ENCODE data around the gene FUBP3.

FUBP3 gene, protein sequence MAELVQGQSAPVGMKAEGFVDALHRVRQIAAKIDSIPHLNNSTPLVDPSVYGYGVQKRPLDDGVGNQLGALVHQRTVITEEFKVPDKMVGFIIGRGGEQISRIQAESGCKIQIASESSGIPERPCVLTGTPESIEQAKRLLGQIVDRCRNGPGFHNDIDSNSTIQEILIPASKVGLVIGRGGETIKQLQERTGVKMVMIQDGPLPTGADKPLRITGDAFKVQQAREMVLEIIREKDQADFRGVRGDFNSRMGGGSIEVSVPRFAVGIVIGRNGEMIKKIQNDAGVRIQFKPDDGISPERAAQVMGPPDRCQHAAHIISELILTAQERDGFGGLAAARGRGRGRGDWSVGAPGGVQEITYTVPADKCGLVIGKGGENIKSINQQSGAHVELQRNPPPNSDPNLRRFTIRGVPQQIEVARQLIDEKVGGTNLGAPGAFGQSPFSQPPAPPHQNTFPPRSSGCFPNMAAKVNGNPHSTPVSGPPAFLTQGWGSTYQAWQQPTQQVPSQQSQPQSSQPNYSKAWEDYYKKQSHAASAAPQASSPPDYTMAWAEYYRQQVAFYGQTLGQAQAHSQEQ

DNA sequence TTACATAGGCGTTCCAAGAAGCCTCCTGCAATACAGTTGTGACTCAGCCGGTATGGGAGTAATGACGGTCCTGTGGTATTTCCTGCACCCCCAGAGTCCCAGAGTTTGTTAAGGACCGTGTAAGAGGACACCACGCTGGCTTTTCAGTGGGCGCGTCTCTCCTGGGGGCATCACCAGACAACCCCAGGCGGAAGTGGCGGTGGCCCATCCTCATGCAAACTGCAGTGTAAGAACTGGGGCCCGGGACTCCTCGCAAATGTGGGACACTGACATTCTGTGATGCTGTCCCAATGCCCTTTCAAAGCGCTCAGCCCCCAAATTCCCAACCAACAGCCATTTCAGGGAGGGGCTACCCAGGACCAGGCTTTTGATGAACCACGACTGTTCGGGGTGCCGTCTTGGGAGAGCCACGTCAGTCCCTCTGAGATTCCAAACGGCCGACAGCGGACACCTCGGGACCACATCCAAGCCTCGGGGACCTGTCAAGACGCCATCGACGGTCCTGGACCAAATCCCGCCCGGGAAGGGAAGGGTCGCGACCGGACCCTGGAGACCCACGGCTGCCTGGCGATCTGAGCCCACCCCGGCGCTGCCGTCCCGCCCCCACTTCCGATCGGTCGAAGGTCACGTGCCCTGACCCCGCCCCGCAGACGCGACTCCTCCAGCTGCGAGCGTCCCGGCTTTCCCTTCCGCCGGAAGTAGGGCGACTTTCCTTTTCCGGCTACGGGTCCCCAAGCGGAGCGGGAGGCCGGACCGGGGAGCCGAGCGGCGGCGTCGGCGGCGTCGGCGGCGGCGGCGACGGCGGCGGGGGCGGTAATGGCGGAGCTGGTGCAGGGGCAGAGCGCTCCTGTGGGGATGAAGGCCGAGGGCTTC lies at the start of gene FUBP3:
Gene FUBP3 (plus strand): TSS at position 713 of the 873 bp plus-strand sequence. CDS start 104 bp downstream, at position 817.
- DNase-seq (ENCODE audit: low spot score), result peak; percentile 92

DNA sequence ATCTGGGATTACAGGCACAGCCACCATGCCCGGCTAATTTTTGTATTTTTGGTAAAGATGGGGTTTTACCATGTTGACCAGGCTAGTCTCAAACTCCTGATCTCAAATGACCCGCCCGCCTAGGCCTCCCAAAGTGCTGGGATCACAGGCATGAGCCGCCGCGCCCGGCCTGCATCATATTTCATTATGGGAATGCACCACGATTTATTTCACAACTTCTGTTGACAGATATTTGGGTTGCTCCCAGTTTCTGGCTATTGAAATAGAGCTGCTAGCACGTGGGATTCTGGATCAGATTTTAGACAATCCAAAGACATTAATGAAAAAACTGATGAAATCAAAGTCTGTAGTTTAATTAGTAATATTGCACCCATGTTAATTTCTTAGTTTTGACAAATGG lies 48.4 kb upstream of the FUBP3 start:
- DNase-seq (ENCODE audit: low spot score), result no peak

DNA sequence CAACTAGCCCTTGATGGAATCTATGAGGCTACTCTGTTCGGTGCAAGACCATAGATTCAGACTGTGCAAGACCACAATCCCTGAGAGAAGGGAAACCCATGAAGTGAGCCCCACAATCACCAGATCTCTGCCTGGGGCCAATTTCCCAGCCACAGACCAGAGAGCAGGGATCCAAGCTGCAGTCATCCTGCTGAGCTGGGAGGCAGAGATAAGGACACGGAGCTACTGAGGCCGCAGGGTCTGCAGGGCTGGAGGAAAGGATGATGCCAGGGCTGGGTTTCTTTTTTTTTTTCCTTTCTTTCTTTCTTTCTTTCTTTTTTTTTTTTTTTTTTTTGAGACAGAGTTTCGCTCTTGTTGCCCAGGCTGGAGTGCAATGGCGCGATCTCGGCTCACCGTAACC lies 47.7 kb upstream of the FUBP3 start:
- no peak for DNase-seq (ENCODE audit: low spot score)

DNA sequence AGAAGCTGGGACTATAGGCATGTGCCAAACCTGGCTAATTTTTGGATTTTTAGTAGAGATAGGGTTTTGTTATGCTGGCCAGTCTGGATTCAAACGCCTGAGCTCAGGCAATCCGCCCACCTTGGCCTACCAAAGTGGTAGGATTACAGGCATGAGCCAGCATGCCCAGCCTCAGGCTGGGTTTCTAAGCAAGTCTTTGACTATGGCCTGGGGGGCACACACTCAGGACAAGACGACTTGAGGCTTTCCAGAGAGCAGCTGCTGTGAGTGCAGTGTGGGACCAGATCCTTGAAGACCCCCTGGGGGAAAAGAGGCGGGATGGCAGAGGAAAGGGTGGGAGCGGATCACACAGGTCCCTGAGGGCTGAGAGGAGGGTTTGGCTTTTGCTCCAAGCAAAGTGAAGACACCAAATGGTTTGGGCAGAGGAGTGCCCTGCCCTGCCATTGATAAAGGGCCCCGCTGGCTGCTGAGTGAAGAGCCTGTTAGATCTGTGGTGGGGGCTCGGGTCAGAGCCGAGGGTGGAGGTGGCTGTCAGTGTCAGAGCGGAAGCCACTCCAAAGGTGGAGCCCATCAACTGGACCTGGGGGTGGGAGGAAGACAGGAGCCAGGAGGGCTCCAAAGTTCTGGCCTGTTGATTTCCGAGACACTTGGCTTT lies 46.8 kb upstream of the FUBP3 start:
- DNase-seq (ENCODE audit: low spot score), result no peak

DNA sequence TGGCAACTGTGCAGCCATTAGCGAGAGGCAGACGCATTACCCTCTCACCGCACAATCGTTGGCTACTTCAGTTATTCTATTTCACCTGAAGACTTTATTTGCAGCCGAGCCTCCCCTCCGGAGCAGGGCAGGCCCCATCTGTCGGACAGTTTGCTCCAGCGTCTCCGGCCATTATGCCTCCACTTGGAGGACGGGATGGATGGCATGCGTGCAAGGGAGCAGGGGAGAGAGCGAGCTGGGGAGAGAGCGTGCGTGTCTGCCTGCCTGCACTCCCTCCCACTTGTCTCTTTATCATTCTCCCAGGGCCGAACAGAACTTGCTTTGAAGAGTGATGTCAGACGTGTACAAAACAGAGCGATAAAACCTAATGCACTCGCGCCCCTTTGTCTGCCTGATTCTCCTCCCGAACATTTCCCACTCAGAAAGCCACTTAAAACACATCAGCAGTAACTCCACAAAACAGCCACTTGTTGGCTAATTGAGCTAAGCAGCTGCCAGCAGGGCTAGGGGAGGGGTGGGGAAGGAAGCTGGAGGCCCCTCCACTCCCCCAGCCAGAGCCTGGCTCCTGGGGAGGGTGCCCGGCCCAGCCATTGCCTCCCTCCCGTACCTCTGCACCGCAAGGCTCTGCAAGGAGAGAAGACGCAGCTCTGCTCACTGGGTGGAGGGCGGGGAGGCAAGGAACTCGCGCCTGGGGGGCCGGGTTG lies 43.4 kb upstream of the FUBP3 start:
- no peak for DNase-seq (ENCODE audit: low spot score)

DNA sequence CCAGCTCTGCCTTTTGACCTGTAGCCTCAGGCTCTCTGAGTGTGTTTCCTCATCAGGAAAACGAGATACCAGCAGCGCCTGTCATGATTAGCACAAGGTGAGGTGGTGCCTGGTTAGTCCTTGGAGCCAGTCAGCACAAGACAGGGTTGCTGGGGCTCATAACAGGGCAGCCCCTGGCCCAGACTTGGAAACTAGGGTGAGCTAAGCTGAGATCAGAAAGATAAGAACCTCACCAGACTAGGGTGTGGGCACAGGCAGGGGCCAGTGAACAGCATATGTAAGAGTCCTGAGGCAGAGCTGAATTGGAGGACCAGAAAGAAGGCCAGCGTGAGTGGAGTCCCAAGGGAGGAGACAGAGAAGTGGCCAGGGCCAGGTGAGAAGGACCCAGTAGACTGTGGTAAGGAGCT lies 42.7 kb upstream of the FUBP3 start:
- DNase-seq (ENCODE audit: low spot score), result no peak

DNA sequence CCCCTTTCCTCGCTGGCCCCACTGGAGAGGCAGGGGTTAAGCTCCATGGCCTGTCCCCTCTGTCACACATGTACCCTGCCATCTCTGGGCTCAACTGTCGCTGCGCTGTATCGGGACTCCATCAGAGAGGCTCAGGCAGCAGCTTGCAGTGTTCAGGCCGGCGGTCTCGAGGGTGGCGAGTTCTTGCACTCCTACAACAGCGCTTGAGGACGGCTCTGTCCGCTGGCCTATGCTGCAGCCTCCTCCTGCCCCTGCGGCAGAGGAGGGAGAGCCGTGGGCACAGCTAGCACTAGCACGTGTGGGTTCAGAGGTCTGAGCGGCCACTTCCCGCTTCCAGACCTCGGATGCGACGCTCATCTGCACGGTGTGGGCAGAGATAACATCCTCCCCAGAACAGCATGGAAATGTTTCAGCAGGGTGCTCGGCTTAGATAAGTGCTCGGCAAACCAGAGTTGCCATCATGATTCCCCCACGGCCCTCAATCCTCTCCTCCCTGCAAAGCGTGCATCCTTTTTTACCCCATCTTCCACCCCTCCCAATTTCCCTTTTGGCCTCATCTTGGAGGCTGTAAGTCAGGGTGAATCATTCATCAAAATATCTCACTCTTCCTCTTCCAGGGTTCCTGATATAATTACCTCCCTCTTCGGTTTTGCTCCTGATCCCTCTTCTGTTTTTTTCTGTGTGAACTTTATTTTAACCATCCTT lies 41.9 kb upstream of the FUBP3 start:
- no peak for DNase-seq (ENCODE audit: low spot score)

DNA sequence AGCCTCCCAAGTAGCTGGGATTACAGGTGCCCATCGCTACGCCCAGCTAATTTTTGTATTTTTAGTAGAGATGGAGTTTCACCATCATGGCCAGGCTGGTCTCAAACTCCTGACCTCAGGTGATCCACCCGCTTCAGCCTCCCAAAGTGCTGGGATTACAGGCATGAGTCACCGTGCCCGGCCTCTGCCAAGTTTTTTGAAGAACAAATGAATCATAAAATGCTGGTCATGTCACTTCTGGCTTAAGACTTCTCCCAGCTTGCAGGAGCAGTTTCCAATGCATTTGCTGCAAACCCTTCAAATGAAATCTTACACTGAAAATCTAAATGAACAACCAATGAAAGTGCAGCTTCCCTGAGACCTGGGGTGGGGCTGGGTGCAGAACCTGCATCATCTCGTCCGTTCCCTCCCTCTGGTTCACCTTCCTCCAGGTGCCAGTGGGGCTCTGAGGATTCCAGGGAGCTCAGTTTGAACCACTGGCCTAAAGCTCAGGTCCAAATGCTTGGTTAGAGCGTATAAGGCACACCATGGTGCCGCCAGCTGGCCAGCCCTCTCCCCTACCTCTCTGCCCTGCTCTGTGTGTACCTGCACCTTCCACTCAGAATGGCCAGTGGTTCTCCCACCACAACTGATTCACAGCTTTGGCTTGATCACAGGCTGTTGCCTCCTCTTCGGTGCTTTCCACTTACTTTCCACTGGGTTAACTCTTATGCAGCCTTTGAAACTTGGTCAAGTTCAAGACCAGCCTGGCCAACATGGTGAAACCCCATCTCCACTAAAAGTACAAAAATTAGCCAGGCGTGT lies 39.8 kb upstream of the FUBP3 start:
- no peak for DNase-seq (ENCODE audit: low spot score)

DNA sequence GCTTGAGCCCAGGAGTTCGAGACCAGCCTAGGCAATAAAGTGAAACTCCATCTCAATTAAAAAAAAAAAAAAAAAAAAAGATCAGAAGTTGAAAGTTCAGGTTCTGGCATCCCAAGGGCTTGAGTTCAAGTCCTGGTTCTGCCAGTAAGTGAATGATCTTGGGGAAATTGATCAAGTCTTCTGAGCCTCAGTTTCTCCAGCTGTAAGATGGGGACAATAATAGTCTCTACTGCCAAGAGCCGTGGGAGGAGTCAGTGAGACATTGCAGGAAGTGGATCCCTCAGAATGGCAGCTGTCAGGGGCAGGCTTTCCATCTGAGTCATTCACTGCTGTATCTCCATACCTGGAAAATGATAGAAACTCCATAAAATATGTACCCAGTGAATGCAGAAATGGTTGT lies 37.8 kb upstream of the FUBP3 start:
- DNase-seq (ENCODE audit: low spot score), result no peak

DNA sequence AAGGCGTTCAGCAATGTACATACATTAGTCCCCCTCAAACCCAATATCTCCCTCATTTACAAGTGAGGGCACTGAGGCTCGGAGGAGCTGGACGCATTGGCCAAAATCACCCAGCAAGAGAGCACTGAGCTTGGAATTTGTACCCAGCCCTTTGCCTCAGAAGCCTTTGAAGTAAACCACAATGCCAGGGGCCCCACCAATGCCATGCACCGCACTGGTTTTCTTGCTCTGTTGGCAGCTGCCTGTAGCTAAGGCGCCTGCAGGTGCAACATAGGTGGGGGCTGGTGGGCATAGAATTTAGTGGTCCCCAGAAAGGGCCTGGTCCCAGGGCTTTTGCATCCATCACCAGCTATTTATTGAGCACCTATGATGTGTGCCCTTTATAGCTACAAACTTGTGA lies 37.3 kb upstream of the FUBP3 start:
- no peak for DNase-seq (ENCODE audit: low spot score)

DNA sequence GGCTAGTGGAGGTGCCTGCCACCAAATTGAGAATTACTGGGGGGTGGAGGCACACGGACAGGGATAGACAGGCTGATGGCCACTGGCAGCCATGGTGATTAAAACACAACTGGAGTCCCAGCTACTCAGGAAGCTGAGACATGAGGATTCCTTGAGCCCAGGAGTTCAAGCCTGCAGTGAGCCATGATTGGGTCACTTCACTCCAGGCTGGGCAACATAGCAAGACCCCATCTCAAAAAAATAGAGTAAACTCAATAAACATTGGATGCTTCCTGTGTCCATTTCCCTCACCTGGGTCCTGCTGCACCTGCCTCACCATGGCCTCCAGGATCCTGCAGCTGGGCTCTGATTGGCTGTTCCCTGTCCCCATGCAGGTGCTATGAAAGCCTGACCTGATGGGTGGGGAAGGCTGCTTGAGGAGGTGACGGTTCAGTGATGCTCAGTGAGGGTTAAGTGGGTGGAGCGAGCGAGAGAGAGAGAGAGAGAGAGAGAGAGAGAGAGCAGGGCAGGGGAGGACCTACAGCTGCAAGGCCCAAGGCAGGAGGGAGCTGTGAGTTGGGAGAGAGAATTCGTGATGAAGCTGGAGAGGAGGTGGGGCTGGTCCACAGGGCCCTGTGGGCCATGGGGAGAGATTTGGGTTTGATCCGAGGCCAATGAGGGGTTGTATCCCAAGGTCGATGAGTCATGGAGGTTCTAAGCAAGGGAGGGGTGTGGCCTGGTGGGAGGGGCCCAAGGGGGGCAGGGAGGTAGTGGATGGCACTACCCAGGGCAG lies 36.7 kb upstream of the FUBP3 start:
- DNase-seq (ENCODE audit: low spot score), result no peak

DNA sequence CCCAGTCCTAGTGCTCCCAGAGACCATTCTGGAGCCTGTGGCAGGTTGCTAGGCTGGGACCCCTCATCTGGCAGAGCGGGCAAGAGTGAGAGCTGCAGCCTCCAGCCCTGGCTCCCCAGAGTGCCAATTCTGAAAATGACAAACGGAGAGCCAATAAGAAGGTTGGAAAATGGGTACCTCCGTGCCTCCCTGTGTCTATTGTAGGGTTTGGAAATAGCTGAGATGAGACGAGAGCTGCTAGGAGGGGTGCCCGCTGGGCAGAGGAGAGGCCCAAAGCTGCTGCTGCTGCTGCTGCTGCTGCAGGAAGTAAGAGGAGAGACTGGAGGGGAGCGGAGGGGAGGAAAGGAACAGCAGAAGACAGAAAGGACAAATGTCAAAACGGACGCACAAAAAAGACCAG lies 36.0 kb upstream of the FUBP3 start:
- no peak for DNase-seq (ENCODE audit: low spot score)

DNA sequence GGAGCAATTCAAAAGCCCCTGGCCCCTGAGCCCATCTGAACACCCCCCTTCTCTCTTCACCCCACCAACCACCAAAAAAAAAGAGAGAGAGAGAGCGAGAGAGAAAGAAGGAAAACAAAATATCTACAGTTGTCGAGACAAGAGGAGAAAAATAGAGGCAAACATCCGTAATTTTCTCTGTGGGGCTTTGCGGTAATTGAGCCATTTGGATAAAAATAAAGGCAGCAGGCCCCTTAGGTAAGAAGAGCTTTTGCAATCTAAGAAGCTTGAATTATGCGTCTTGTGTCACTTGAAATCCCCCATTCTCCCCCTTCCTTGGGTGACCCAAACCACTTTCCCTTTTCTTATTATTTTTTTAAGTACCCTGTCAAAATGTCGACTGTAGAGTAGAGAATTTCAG lies 35.5 kb upstream of the FUBP3 start:
- no peak for DNase-seq (ENCODE audit: low spot score)

DNA sequence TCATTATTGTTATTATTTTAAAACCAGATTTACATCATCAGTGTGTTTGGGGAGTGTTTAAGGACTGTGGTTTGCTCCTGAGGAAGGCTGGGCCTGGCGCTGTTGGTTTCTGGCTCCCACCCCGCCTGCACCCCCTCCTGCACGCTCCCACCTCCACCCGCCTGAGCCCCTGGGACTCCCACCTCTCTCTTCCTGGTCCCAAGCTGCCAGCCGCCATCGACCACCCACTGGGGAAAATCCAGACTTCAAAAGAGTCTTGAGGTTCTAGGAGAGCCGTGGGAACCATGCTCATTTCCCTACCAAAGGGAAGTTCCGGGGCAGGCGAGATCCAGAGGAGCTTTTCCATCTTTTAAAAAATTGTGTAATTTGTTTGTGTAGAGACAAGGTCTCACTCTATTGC lies 35.0 kb upstream of the FUBP3 start:
- no peak for DNase-seq (ENCODE audit: low spot score)

DNA sequence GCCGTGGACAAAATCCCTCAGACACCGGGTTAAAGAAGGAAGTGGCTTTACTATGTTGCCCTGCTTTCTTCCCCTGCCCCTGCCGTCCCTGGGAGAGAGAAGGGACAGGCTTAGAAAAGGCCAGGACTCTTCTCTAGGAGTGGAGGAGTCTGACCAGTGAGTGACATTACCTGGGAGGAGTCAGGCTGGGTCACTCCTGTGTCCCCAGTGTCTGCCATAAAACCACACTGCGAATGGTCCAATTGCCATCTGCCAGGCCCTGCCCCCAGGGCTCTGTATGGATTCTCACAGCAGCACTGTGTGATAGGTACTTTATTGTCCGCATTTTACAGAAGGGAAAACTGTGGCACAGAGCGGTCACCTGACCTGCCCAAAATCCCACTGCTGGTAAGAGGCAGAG lies 31.3 kb upstream of the FUBP3 start:
- no peak for DNase-seq (ENCODE audit: low spot score)

DNA sequence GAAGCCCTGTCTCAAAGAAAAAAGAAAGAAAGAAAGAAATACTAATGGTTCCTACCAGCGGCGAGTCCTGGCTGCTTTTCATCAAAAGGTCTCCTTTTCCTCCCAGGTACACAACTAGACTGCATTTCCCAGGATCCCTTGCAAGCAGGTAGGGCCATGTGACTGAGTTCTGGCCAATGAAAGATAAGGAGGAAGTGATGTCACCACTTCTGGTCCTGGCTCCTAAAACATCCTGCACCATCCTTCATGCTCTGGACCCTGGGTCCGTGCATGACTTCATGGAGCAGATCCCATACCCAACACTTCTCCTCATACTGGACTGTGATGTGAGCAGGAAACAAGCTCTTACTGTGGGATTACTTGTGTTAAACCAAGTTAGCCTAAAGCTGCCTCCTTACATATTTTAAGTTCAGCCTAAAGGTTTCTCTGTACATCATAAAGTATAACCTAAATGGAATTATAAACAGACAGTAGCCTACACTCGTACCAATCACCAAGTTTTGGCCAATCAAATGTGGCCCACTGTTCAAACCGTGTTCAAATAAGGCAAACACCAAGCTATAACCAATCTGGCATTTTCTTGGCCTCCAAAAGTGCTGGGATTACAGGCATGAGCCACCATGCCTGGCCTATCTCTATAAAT lies 30.2 kb upstream of the FUBP3 start:
- DNase-seq (ENCODE audit: low spot score), result peak; percentile 73

DNA sequence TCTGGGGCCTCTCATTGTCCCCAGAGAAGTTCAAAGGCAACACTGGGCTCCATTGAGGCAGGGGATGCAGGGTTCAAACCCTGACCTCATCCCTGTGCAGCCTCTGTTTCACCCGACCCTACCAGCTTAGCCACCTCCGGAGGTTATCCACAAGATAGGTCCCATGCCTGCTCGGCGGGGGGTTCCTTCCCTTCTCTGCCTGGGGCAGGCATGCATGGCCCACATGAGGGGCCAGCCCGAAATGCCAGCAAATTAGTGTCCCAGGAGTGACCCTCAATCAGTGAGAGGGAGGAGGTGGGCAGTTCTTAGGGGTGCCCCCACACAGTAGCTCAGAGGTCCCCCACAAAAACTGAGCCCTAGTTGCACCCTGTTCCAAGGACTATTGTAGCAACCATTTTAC lies 24.8 kb upstream of the FUBP3 start:
- DNase-seq (ENCODE audit: low spot score), result no peak

DNA sequence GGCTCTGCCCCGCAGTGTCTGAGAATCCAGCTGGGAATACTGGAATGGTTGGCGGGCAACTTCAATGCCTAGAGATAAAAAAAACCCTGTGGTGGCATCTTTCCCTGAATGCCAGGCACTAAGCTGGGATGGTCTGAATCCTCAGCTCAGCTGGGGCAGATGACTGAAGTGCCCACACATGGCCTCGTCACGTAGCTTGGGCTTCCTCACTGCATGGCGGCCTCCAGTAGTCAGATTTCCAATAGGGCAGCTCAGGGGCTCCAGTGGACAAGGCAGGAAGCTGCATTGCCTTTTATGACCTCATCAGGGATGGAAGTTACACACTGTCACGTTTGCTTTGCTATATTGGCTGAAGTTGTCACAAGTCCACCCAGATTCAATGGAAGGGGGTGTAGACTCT lies 24.3 kb upstream of the FUBP3 start:
- DNase-seq (ENCODE audit: low spot score), result no peak

DNA sequence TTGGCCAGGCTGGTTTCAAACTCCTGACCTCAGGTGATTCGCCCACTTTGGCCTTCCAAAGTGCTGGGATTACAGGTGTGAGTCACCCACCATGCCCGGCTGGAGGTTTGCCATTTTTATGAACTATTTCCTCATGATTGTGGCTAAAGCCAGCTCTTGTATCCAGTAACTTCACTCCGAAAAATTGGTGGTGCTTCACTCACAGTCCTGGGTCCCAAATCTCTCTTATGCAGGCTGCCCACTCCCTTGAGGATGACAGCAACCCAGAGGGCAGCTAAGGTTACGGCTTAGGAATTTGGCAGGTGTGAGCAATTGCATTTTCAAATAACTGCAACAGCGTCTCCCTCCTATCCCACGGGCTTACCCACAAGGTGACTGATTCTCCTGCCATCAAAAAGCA lies 23.4 kb upstream of the FUBP3 start:
- no peak for DNase-seq (ENCODE audit: low spot score)

Data from NAMALWA (cell line).